Gastroesophageal sphincter (tissue), 4 donors: ENCODE measurements around the gene SERPINB13. TPM values are rescaled to one million over a fixed set of nuclear protein-coding genes. Genes with fewer than 3 reads are reported as not detected.

ENCODE experiments used
- ATAC-seq: fragments of 150-250 bp; one replicate; pipeline ENCODE4 v1.9.1; 2016; ENCODE audit warnings: mild to moderate bottlenecking, moderate library complexity
- H3K27ac ChIP-seq, 4 donors: fragments of 200-600 bp; sonication (generic) in 3 of 4; 1 replicate in 3 of 4; 2 replicates in 1 of 4; pipeline ENCODE4 v1.5.1; 2016 to 2019
- H3K27me3 ChIP-seq: fragments of 200-600 bp; sonication (generic); one replicate; pipeline ENCODE4 v1.5.1; 2019
- H3K36me3 ChIP-seq, 2 donors: fragments of 200-600 bp; sonication (generic); one replicate each; pipeline ENCODE4 v1.5.1; 2019; ENCODE audit warnings: control low read depth in 1 of 2
- H3K4me1 ChIP-seq, 3 donors: fragments of 200-600 bp; sonication (generic); 1 replicate in 2 of 3; 2 replicates in 1 of 3; pipeline ENCODE4 v1.5.1; 2016 to 2019; ENCODE audit warnings: control low read depth in 2 of 3
- H3K4me3 ChIP-seq, 2 donors: fragments of 200-600 bp; sonication (generic); one replicate each; pipeline ENCODE4 v1.5.1; 2019; ENCODE audit warnings: mild to moderate bottlenecking in 1 of 2, moderate library complexity in 1 of 2
- H3K9me3 ChIP-seq, 3 donors: fragments of 200-600 bp; sonication (generic); one replicate each; pipeline ENCODE4 v1.5.1; 2017 to 2019; ENCODE audit warnings: control low read depth in 2 of 3
- CTCF ChIP-seq, 4 experiments: fragments of 200-600 bp in 2 of 4; fragments of 450-650 bp in 2 of 4; sonication (generic) in 1 of 4; IDR thresholded peaks; one replicate each; pipeline ENCODE4 v1.5.1; 2017 to 2019; ENCODE audit warnings: antibody characterized with exemption in 4 of 4, mild to moderate bottlenecking in 2 of 4, moderate library complexity in 2 of 4
- EP300 ChIP-seq: sonication (generic); formaldehyde crosslinking; IDR thresholded peaks from one replicate; pipeline ENCODE4 v1.6.1; 2017; ENCODE audit warnings: antibody characterized with exemption, mild to moderate bottlenecking
- POLR2A ChIP-seq, 2 donors: fragments of 450-650 bp; IDR thresholded peaks; one replicate each; pipeline ENCODE4 v1.6.1; 2017; ENCODE audit warnings: antibody characterized with exemption in 2 of 2, mild to moderate bottlenecking in 2 of 2, moderate library complexity in 1 of 2
- POLR2AphosphoS5 ChIP-seq: sonication (generic); formaldehyde crosslinking; IDR thresholded peaks from one replicate; pipeline ENCODE4 v1.6.1; 2017; ENCODE audit warnings: antibody characterized with exemption
- WGBS, 2 donors: methylation state at CpG; one replicate each; pipeline ENCODE4 v1.1.5; 2018; ENCODE audit warnings: low coverage in 1 of 2; 5-methylcytosine and 5-hydroxymethylcytosine counted together
- total RNA-seq, 4 donors: library from RNA; depleted of rRNA; stranded (reverse); fragments of >200 nt; gene quantifications; one replicate each; pipeline ENCODE4 v1.1.0, GENCODE V29; 2016

The SERPINB13 gene
- total RNA-seq, 4 donors from 2014 or later: 0.13 to 7.0 (median 0.97) TPM

DNA sequence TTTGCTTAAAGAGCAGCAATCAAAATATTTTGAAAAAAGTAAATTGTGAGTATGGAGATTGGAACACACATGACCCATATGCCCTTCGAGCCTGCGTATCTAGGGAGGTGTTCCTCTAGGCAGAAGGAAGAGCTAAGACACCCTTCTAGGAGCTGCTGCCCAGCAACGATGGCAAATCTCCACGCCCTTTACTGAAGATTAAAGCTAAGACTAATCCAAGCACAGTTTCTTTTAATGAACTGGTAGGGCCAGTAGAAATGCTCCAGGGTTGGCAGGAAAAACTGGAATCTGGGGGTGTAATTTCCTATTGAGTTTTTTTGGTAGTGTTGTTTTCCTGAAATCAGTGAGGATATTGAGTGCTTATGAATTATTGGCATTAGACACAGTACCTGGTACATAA is 712 bp upstream of the SERPINB13 start:
- TF ChIP-seq POLR2AphosphoS5 (no peak), CTCF (IDR thresholded peaks at IDR 0.05) (no peak), EP300 (no peak), POLR2A (IDR thresholded peaks at IDR 0.05) (no peak)
- no peak overlapping the region for H3K4me3 ChIP-seq
- WGBS, 2 donors: 51 to 59% methylated on average over 4 of the region's 4 CpGs

DNA sequence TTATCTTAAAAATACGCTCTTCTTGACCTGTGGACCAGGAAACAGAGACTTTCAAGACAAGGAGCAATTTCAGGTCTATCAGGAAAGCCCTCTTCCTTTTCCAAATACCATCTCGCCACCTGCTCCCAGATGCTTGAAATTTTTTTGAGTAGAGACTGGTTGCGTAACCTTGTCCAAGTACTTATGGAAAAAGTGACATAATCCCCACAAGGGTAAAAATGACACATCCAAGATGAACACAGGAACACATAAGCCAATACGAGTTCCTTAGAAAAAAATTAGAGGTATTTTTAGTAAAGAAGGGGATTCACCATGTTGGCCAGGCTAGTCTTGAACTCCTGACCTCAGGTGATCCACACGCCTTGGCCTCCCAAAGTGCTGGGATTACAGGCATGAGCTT is 1.8 kb downstream of the SERPINB13 start:
- TF ChIP-seq POLR2AphosphoS5 (no peak), EP300 (no peak), POLR2A (IDR thresholded peaks at IDR 0.05) (no peak), CTCF (IDR thresholded peaks at IDR 0.05) (no peak)
- H3K9me3 ChIP-seq: no peaks in the 10 kb centered on the region
- no peak overlapping the region for H3K4me3 ChIP-seq
- WGBS, 2 donors: 60 to 75% methylated on average over 1 to 5 of the region's 5 CpGs
- H3K36me3 ChIP-seq: no peaks in the 10 kb centered on the region
- H3K27me3 ChIP-seq: no peaks in the 10 kb centered on the region
- no peaks in the 10 kb centered on the region for H3K4me1 ChIP-seq
- no peak overlapping the region for H3K27ac ChIP-seq
- no peak for ATAC-seq

More for the DNA sequence above, 712 bp upstream of the SERPINB13 start:
- H3K27me3 ChIP-seq: no peaks in the 10 kb centered on the region
- no peaks in the 10 kb centered on the region for H3K36me3 ChIP-seq
- ATAC-seq: no peak
- H3K27ac ChIP-seq: no peak overlapping the region
- H3K4me1 ChIP-seq: no peaks in the 10 kb centered on the region
- no peaks in the 10 kb centered on the region for H3K9me3 ChIP-seq

- no peak for TF ChIP-seq CTCF (IDR thresholded peaks at IDR 0.05)
- no peak for TF ChIP-seq POLR2AphosphoS5
- no peak for TF ChIP-seq EP300
- TF ChIP-seq POLR2A (IDR thresholded peaks at IDR 0.05): no peak
- Histone ChIP-seq H3K36me3 (no peaks in the 10 kb centered on the region), H3K27ac (no peak overlapping the region), H3K4me3 (no peak overlapping the region), H3K9me3 (no peaks in the 10 kb centered on the region), H3K4me1 (no peaks in the 10 kb centered on the region), H3K27me3 (no peaks in the 10 kb centered on the region)
- WGBS, 2 donors: 80% methylated on average over 1 of the region's 2 CpGs; no CpG with 5 or more reads in 1 of the 2 donors
- ATAC-seq: no peak
Measured at GRCh38 chr18:63590373-63590772, 3.2 kb downstream of the SERPINB13 start.

DNA sequence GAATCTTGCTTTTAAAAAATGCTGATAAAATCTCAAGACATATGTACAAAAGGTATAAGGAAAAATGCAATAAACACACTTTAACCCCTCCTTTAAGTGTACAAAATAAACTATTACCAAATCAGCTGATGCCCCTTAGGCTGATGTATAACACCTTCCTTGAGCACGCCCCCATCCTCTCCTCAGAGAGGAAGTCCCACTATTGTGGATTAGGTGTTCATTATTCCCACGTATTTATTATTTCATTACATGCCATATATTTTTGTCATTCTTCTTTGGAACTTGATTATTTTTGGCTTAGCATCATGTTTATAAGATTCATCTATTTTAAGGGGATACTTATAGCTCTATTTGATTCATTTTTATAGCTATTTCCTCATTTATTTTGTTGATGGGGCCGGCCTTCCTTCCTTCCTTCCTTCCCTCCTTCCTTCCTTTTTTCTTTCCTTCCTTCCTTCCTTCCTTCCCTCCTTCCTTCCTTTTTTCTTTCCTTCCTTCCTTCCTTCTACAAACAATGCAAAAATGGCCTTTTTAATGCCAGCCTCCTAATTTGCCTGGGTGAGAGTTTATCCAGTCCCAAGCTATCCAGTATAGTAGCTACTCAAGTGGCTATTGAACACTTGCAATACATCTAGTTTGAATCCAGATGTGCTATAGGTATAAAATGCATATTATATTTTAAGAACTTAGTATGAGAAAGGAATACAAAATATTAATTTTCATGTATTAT is 4.0 kb downstream of the SERPINB13 start:
- H3K36me3 ChIP-seq: no peaks in the 10 kb centered on the region
- no peak for ATAC-seq
- no peaks in the 10 kb centered on the region for H3K27me3 ChIP-seq
- 67 to 81% methylated on average over 2 to 3 of the region's 3 CpGs for WGBS, 2 donors
- TF ChIP-seq CTCF (IDR thresholded peaks at IDR 0.05): no peak
- no peaks in the 10 kb centered on the region for H3K4me1 ChIP-seq
- H3K9me3 ChIP-seq: no peaks in the 10 kb centered on the region
- H3K27ac ChIP-seq: no peak overlapping the region
- no peak overlapping the region for H3K4me3 ChIP-seq

- 67 to 78% methylated on average over 3 of the region's 3 CpGs for WGBS, 2 donors
- Histone ChIP-seq H3K36me3 (no peaks in the 10 kb centered on the region), H3K9me3 (no peaks in the 10 kb centered on the region), H3K27me3 (no peaks in the 10 kb centered on the region), H3K4me1 (no peaks in the 10 kb centered on the region), H3K4me3 (no peak overlapping the region), H3K27ac (no peak overlapping the region)
- no peak for ATAC-seq
- TF ChIP-seq EP300 (no peak), POLR2A (IDR thresholded peaks at IDR 0.05) (no peak), POLR2AphosphoS5 (no peak), CTCF (IDR thresholded peaks at IDR 0.05) (no peak)
Measured at GRCh38 chr18:63591725-63592124, 4.6 kb downstream of the SERPINB13 start.
